Measurements from ENCODE around the gene SURF4.

GRCh38 chr9:133359399-133360175 lies 16.3 kb downstream of the SURF4 start:
- TF ChIP-seq POLR2A (IDR thresholded peaks at IDR 0.05; ENCODE audit: low read depth, low read length) (no peak), CTCF (IDR thresholded peaks at IDR 0.05; ENCODE audit: extremely low read depth in 1 of 2, insufficient read depth in 1 of 2, low read depth in 1 of 2, low read length in 2 of 2) (peak in 1 of 2 donors; percentile 23)

Measured in endothelial cell of umbilical vein (primary cell).